K562 (cell line): ENCODE measurements around the gene ANKRD23. TPM values are rescaled to one million over a fixed set of nuclear protein-coding genes. Genes with fewer than 3 reads are reported as not detected.

Experiments
- ATAC-seq: fragments of 200-7000 bp; cut with Tn5 transposase; 3 replicates; pipeline ENCODE4 v1.9.1; 2020; ENCODE audit warnings: moderate library complexity
- BruUV-seq: library from RNA; stranded (reverse); fragments of 400-500 nt; replicated peaks from 2 replicates; lab custom pipeline; 2021; lab: Mats Ljungman, UMichigan
- CTCF ChIA-PET: fragments of 300-600 bp; formaldehyde crosslinking; extraction: SDS; loops from one replicate; lab custom pipeline; 2021; ENCODE audit warnings: low intra/inter-chr PET ratio; lab: Yijun Ruan, JAX
- POLR2A ChIA-PET: fragments of 300-600, 350-650 bp; sonication (Branson Sonifier 250); formaldehyde crosslinking; extraction: SDS; loops from one replicate; lab custom pipeline; 2021; ENCODE audit warnings: antibody characterized with exemption, inconsistent platforms; lab: Yijun Ruan, JAX
- DNase-seq, 4 experiments: peaks; one replicate each; pipeline versions ENCODE4 v3.0.0 to v3.0.0-alpha.2; 2011 to 2018; ENCODE audit warnings: low spot score in 3 of 4, mixed read lengths in 3 of 4; ENCODE audit errors: extremely low read depth in 1 of 4
- FAIRE-seq: peaks from 2 replicates; lab custom pipeline; 2011; peaks lifted over from hg19 to GRCh38; lab: Jason Lieb, UNC
- H2AFZ ChIP-seq: 2 replicates; pipeline ENCODE4 v1.6.0; 2011; ENCODE audit warnings: low read depth, low read length, control low read depth, inconsistent platforms
- H3K27ac ChIP-seq: fragments of 200-600 bp; 3 replicates; pipeline ENCODE4 v1.8.0; 2011; ENCODE audit warnings: low read depth, mild to moderate bottlenecking, control low read depth, inconsistent platforms, low read length, moderate library complexity, mixed read lengths; ENCODE audit errors: extremely low read depth
- H3K27me3 ChIP-seq, 2 experiments: fragments of 300-600 bp in 1 of 2; 2 replicates in 1 of 2; 3 replicates in 1 of 2; pipeline versions ENCODE4 v1.6.0 to v1.8.0; 2011; ENCODE audit warnings: inconsistent platforms in 2 of 2, low read length in 2 of 2, mild to moderate bottlenecking in 1 of 2, mixed read lengths in 1 of 2, moderate library complexity in 1 of 2; ENCODE audit not compliant: control insufficient read depth in 2 of 2, insufficient read depth in 2 of 2
- H3K36me3 ChIP-seq: fragments of 300-600 bp; 3 replicates; pipeline ENCODE4 v1.8.0; 2011; ENCODE audit warnings: mild to moderate bottlenecking, low read length, inconsistent platforms; ENCODE audit not compliant: control insufficient read depth, insufficient read depth
- H3K4me1 ChIP-seq, 2 experiments: fragments of 200-600 bp in 1 of 2; replicated peaks in 1 of 2; 2 replicates in 1 of 2; 3 replicates in 1 of 2; pipeline versions ENCODE4 v1.5.1 to v1.8.0; 2011; ENCODE audit warnings: inconsistent platforms in 2 of 2, low read length in 2 of 2, mild to moderate bottlenecking in 1 of 2, mixed read lengths in 1 of 2, moderate library complexity in 1 of 2; ENCODE audit not compliant: control insufficient read depth in 2 of 2, insufficient read depth in 2 of 2
- H3K4me2 ChIP-seq: 2 replicates; pipeline ENCODE4 v1.6.1; 2011; ENCODE audit warnings: low read length, control low read depth, inconsistent platforms, mixed read lengths; ENCODE audit not compliant: insufficient read depth
- H3K4me3 ChIP-seq: fragments of 200-600 bp; sonication (generic), shearing (Covaris generic); 2 replicates; pipeline ENCODE4 v1.5.1; 2016; ENCODE audit warnings: control low read depth, inconsistent platforms
- H3K79me2 ChIP-seq: fragments of 200-600 bp; 3 replicates; pipeline ENCODE4 v1.8.0; 2011; ENCODE audit warnings: low read length, inconsistent platforms; ENCODE audit not compliant: control insufficient read depth, insufficient read depth
- H3K9ac ChIP-seq, 2 experiments: 2 replicates each; pipeline versions ENCODE4 v1.6.0 to v1.6.1; 2011; ENCODE audit warnings: low read depth in 2 of 2, low read length in 2 of 2, control low read depth in 1 of 2, inconsistent platforms in 1 of 2, mild to moderate bottlenecking in 1 of 2, mixed read lengths in 1 of 2; ENCODE audit not compliant: insufficient read depth in 1 of 2
- H3K9me1 ChIP-seq: one replicate; pipeline ENCODE4 v1.6.0; 2011; ENCODE audit warnings: inconsistent platforms, mild to moderate bottlenecking, low read length, moderate library complexity; ENCODE audit not compliant: control insufficient read depth, insufficient read depth
- H3K9me3 ChIP-seq: replicated peaks from 2 replicates; pipeline ENCODE4 v1.5.1; 2011; ENCODE audit warnings: low read depth, low read length, inconsistent platforms; ENCODE audit not compliant: control insufficient read depth, insufficient read depth
- H4K20me1 ChIP-seq: replicated peaks from 2 replicates; pipeline ENCODE4 v1.6.1; 2011; ENCODE audit warnings: low read length, inconsistent platforms, mixed read lengths; ENCODE audit not compliant: control insufficient read depth, insufficient read depth
- ATF6 ChIP-seq: sonication (generic); formaldehyde crosslinking; IDR thresholded peaks from 2 replicates; pipeline ENCODE4 v1.4.0; 2020; ENCODE audit warnings: mild to moderate bottlenecking, missing genetic modification reagents
- E2F5 ChIP-seq: sonication (generic); formaldehyde crosslinking; IDR thresholded peaks from 2 replicates; pipeline ENCODE4 v1.8.0; 2022; ENCODE audit warnings: mild to moderate bottlenecking, missing genetic modification reagents
- E2F6 ChIP-seq, 2 experiments: IDR thresholded peaks; 2 replicates each; pipeline ENCODE4 v1.6.1; 2011; ENCODE audit warnings: borderline replicate concordance in 1 of 2, control low read depth in 1 of 2, low read depth in 1 of 2, low read length in 1 of 2, mild to moderate bottlenecking in 1 of 2, mixed read lengths in 1 of 2, moderate library complexity in 1 of 2; ENCODE audit not compliant: insufficient read depth in 1 of 2, insufficient read length in 1 of 2, poor library complexity in 1 of 2, severe bottlenecking in 1 of 2; ENCODE audit errors: extremely low read depth in 1 of 2
- HDAC1 ChIP-seq, 2 experiments: fragments of 450-650 bp; IDR thresholded peaks; 2 replicates each; pipeline ENCODE4 v1.6.1; 2016 to 2017; ENCODE audit warnings: inconsistent platforms in 1 of 2, mild to moderate bottlenecking in 1 of 2, moderate library complexity in 1 of 2
- HDAC2 ChIP-seq: fragments of 450-650 bp; IDR thresholded peaks from 2 replicates; pipeline ENCODE4 v1.6.1; 2016; ENCODE audit warnings: mild to moderate bottlenecking
- MAFK ChIP-seq: IDR thresholded peaks from 2 replicates; pipeline ENCODE4 v1.6.1; 2011; ENCODE audit warnings: low read length, improper control_type of control experiment
- MEF2A ChIP-seq: IDR thresholded peaks from 2 replicates; pipeline ENCODE4 v1.6.1; 2011; ENCODE audit warnings: low read depth, mild to moderate bottlenecking, low read length, moderate library complexity; ENCODE audit not compliant: control insufficient read depth
- MXI1 ChIP-seq: IDR thresholded peaks from 2 replicates; pipeline ENCODE4 v1.6.1; 2011; ENCODE audit warnings: low read depth, mild to moderate bottlenecking, improper control_type of control experiment, low read length
- NFXL1 ChIP-seq: fragments of 450-650 bp; formaldehyde crosslinking; IDR thresholded peaks from 2 replicates; pipeline ENCODE4 v1.4.0; 2021; ENCODE audit warnings: mild to moderate bottlenecking
- OTX1 ChIP-seq: fragments of 450-650 bp; formaldehyde crosslinking; IDR thresholded peaks from 2 replicates; pipeline ENCODE4 v1.4.0; 2022; ENCODE audit warnings: mild to moderate bottlenecking
- RBBP5 ChIP-seq: fragments of 200-600 bp; sonication (generic); IDR thresholded peaks from 2 replicates; pipeline ENCODE4 v1.6.1; 2012; ENCODE audit warnings: borderline replicate concordance, mild to moderate bottlenecking, low read length, control low read depth, inconsistent platforms; ENCODE audit not compliant: insufficient read depth, poor library complexity, severe bottlenecking
- SRF ChIP-seq, 2 experiments: fragments of 250-450, 450-650 bp in 1 of 2; sonication (Bioruptor Pico) in 1 of 2; sonication (generic) in 1 of 2; formaldehyde crosslinking; IDR thresholded peaks; 2 replicates each; pipeline versions ENCODE4 v1.5.0 to v1.5.1; 2020 to 2022; ENCODE audit warnings: mild to moderate bottlenecking in 1 of 2, missing genetic modification reagents in 1 of 2
- ZNF699 ChIP-seq: fragments of 250-450 bp; sonication (Bioruptor Pico); IDR thresholded peaks from 2 replicates; pipeline ENCODE4 v1.8.0; 2021; ENCODE audit warnings: mild to moderate bottlenecking, moderate library complexity; ENCODE audit not compliant: insufficient replicate concordance
- WGBS: fragments of 100-300 bp; shearing (Covaris generic); methylation state at CpG from one replicate; pipeline ENCODE4 v1.1.6; 2016; ENCODE audit warnings: low coverage, mixed read lengths; ENCODE audit not compliant: insufficient coverage; ENCODE audit errors: missing lambda C conversion rate; 5-methylcytosine and 5-hydroxymethylcytosine counted together
- in situ Hi-C: fragments of 300-500 bp; cut with MboI; formaldehyde crosslinking; loops from 4 replicates; pipeline ENCODE4 v1.15.0; 2018; ENCODE audit warnings: inconsistent platforms, mixed read lengths
- intact Hi-C: fragments of 100-400 bp; cut with micrococcal nuclease; formaldehyde crosslinking; loops from 2 replicates; pipeline ENCODE4 v1.14.2; 2022
- polyA plus RNA-seq, 8 experiments: library from polyadenylated mRNA; depleted of rRNA in 4 of 8; stranded (reverse) in 5 of 8; unstranded in 3 of 8; fragments of >200 nt; fragmentation: Nextera tagmentation in 2 of 8; fragmentation: Illumina TruSeq in 1 of 8; extraction: Ambion mirVana in 2 of 8; extraction: Trizol in 1 of 8; gene quantifications; 2 replicates each; pipeline versions ENCODE4 v1.2.1 to v1.2.3, GENCODE V29; 2011 to 2014; ENCODE audit warnings: inconsistent platforms in 1 of 8, missing spikeins in 1 of 8
- total RNA-seq, 7 experiments: library from RNA; depleted of rRNA in 6 of 7; stranded (reverse); fragments of >200 nt in 6 of 7; fragmentation: Illumina TruSeq in 2 of 7; extraction: Trizol in 2 of 7; gene quantifications; 2 replicates each; pipeline versions ENCODE4 v1.2.1 to v1.2.3, GENCODE V29; 2011 to 2021; ENCODE audit warnings: low replicate concordance in 1 of 7

ANKRD23 gene
- total and polyA plus RNA-seq, 9 of the 15 experiments (the other 6 are each of a cell fraction or from before 2014, with no cell fraction given), result 0.32 to 4.8 (median 2.8) TPM

GRCh38 chr2:96872591-96873349 is 28.9 kb upstream of the ANKRD23 start (continued):
- TF ChIP-seq E2F5 (no peak), NFXL1 (no peak), RBBP5 (peak; percentile 17)

GRCh38 chr2:96870626-96871255 is 26.9 kb upstream of the ANKRD23 start:
- peaks cover 12% of the 10 kb centered on the region for H3K9me1 ChIP-seq
- 0% methylated on average over 11 of the region's 13 CpGs for WGBS
- H3K36me3 ChIP-seq, result peaks cover 29% of the 10 kb centered on the region
- peaks cover 46 to 89% of the 10 kb centered on the region in 2 experiments for H3K4me1 ChIP-seq
- peak overlapping the region; percentile 71 for H2AFZ ChIP-seq
- CTCF ChIA-PET, result interaction anchor here (1.5 kb wide), 1 partner anchor 90 kb away, joined by 5 read pairs; no protein-coding TSS in a partner anchor
- DNase-seq (peak in 3 of 4 experiments; percentile 38 to 71 (median 45)), ATAC-seq (peak; percentile 13; the same call in 2 of the 3 replicates), FAIRE-seq (peak; percentile 89)
- H3K9ac ChIP-seq, result peak overlapping the region; percentile 90 to 100
- no peaks in the 10 kb centered on the region for H3K9me3 ChIP-seq
- H3K27me3 ChIP-seq, result no peaks in the 10 kb centered on the region
- in situ Hi-C loops, result loop anchor here (25.0 kb wide), 1 partner anchor 242 kb away; the partner anchor contains the start of gene ANKRD36
- intact Hi-C loops, result loop anchor here (5.0 kb wide), 1 partner anchor 82 kb away; no protein-coding TSS in a partner anchor
- TSS peak; percentile 75 for BruUV-seq
- POLR2A ChIA-PET, result interaction anchor here (0.6 to 6.2 kb wide), 13 partner anchors 9 to 228 kb away, joined by 3 to 67 read pairs (median 4); partner anchors contain the start of gene ANKRD39
- H3K4me2 ChIP-seq, result peak overlapping the region; percentile 93
- H3K79me2 ChIP-seq, result peaks cover 70% of the 10 kb centered on the region
- peak overlapping the region; percentile 95 for H3K27ac ChIP-seq
- peaks cover 16% of the 10 kb centered on the region; the same call in 1 of the 2 replicates for H4K20me1 ChIP-seq
- H3K4me3 ChIP-seq, result peak overlapping the region; percentile 97
- TF ChIP-seq MEF2A (no peak), OTX1 (CRISPR knock-in tag) (no peak), MXI1 (peak; percentile 68; the same call in 1 of the 2 replicates), HDAC1 (IDR thresholded peaks at IDR 0.05) (peak in 1 of 2 experiments; percentile 51; a peak in 2 of 4 replicates), ATF6 (CRISPR knock-in tag) (0 out of 2 replicates have a peak, but pooled peaks have one; percentile 6), MAFK (peak; percentile 81), E2F6 (IDR thresholded peaks at IDR 0.05; ENCODE audit: borderline replicate concordance in 1 of 2, extremely low read depth in 1 of 2, insufficient read depth in 1 of 2, insufficient read length in 1 of 2, low read depth in 1 of 2, low read length in 1 of 2, poor library complexity in 1 of 2, severe bottlenecking in 1 of 2) (peak in 1 of 2 experiments; percentile 19), SRF (CRISPR knock-in tag; IDR thresholded peaks at IDR 0.05) (no peak), HDAC2 (no peak), ZNF699 (no peak)
